Activated CD4-positive, CD25-positive, alpha-beta regulatory T cell treated with anti-CD3 and anti-CD28 coated beads, Interleukin-2, amount 50 U/mL, for 72 hours (primary cell): ENCODE data around the gene E4F1.

ENCODE experiments used
- DNase-seq: peaks from one replicate; pipeline ENCODE4 v3.0.0; 2021

The E4F1 gene

GRCh38 chr16:2275476-2276367 is 52.3 kb downstream of the E4F1 start:
- no peak for DNase-seq

GRCh38 chr16:2276368-2277195 is 53.2 kb downstream of the E4F1 start:
- DNase-seq = no peak

- DNase-seq = no peak
Observed at GRCh38 chr16:2277466-2278271, 54.3 kb downstream of the E4F1 start.

GRCh38 chr16:2278272-2278608 is 54.8 kb downstream of the E4F1 start:
- DNase-seq = no peak

- DNase-seq = no peak
Observed at GRCh38 chr16:2278956-2279800, 55.8 kb downstream of the E4F1 start.

GRCh38 chr16:2280461-2280860 is 57.1 kb downstream of the E4F1 start:
- no peak for DNase-seq

GRCh38 chr16:2280981-2281542 is 57.7 kb downstream of the E4F1 start:
- DNase-seq = no peak

GRCh38 chr16:2282262-2282661 is 58.9 kb downstream of the E4F1 start:
- no peak for DNase-seq

- DNase-seq = no peak
Observed at GRCh38 chr16:2282866-2283555, 59.6 kb downstream of the E4F1 start.

- no peak for DNase-seq
Observed at GRCh38 chr16:2284001-2284770, 60.8 kb downstream of the E4F1 start.

GRCh38 chr16:2284797-2285576 is 61.6 kb downstream of the E4F1 start:
- no peak for DNase-seq
